Cardiac fibroblast (primary cell): ENCODE measurements around the gene FGFBP1.

Experiments used
- DNase-seq, 2 donors: peaks; one replicate each; pipeline versions ENCODE4 v3.0.0 to v3.0.0-alpha.2; 2010; ENCODE audit warnings: low read depth in 2 of 2
- H3K4me3 ChIP-seq, 2 donors: replicated peaks in 1 of 2; 1 replicate in 1 of 2; 2 replicates in 1 of 2; pipeline ENCODE4 v1.5.1; 2011; ENCODE audit warnings: low read depth in 2 of 2, low read length in 2 of 2, mild to moderate bottlenecking in 2 of 2, moderate library complexity in 1 of 2
- CTCF ChIP-seq: IDR thresholded peaks from one replicate; pipeline ENCODE4 v1.5.1; 2011; ENCODE audit warnings: low read depth, mild to moderate bottlenecking, low read length, inconsistent platforms

The FGFBP1 gene

GRCh38 chr4:15938640-15939039 lies at the start of gene FGFBP1:
FGFBP1 (minus strand) TSS chr4:15938740; CDS start chr4:15936632, 2,108 bp downstream.
- no peak within 1 kb of the TSS for H3K4me3 ChIP-seq
- TF ChIP-seq CTCF: no peak

GRCh38 chr4:15988222-15988621 lies 49.7 kb upstream of the FGFBP1 start:
- H3K4me3 ChIP-seq: no peak overlapping the region
- no peak for DNase-seq
- no peak for TF ChIP-seq CTCF

More at GRCh38 chr4:15938640-15939039, at the start of gene FGFBP1:
- no peak for DNase-seq

- no peak overlapping the region for H3K4me3 ChIP-seq
- TF ChIP-seq CTCF: no peak
- no peak for DNase-seq
Measured at GRCh38 chr4:15986907-15987306, 48.4 kb upstream of the FGFBP1 start.

GRCh38 chr4:15983610-15984009 lies 45.1 kb upstream of the FGFBP1 start:
- no peak overlapping the region for H3K4me3 ChIP-seq
- no peak for TF ChIP-seq CTCF
- DNase-seq: no peak

- no peak overlapping the region for H3K4me3 ChIP-seq
- peak in 1 of 2 donors; percentile 19 for DNase-seq
- no peak for TF ChIP-seq CTCF
Measured at GRCh38 chr4:15982842-15983524, 44.4 kb upstream of the FGFBP1 start.

GRCh38 chr4:15976456-15977447 lies 38.2 kb upstream of the FGFBP1 start:
- no peak for TF ChIP-seq CTCF
- no peak overlapping the region for H3K4me3 ChIP-seq
- DNase-seq: no peak
